Measurements from ENCODE around the gene ZNF346. TPM values are rescaled to one million over a fixed set of nuclear protein-coding genes. Genes with fewer than 3 reads are reported as not detected.

ZNF346 gene
- total and polyA plus RNA-seq, 2 experiments from 2014 or later, result 32.5 TPM

- Histone ChIP-seq H3K36me3 (no peaks in the 10 kb centered on the region), H3K9me3 (ENCODE audit: low read depth) (no peaks in the 10 kb centered on the region), H3K4me1 (ENCODE audit: low read depth) (no peaks in the 10 kb centered on the region), H3K27me3 (peaks cover 5% of the 10 kb centered on the region), H3K4me3 (no peak overlapping the region), H3K27ac (no peak overlapping the region)
- DNase-seq (ENCODE audit: low read depth in 1 of 2, low spot score in 1 of 2), result no peak
- no peak for TF ChIP-seq CTCF (IDR thresholded peaks at IDR 0.05; ENCODE audit: low read depth, low read length)
Measured at GRCh38 chr5:177103523-177104253, 81.2 kb downstream of the ZNF346 start.

- Histone ChIP-seq H3K4me3 (no peak overlapping the region), H3K9me3 (ENCODE audit: low read depth) (no peaks in the 10 kb centered on the region), H3K36me3 (no peaks in the 10 kb centered on the region), H3K27ac (no peak overlapping the region), H3K27me3 (no peaks in the 10 kb centered on the region), H3K4me1 (ENCODE audit: low read depth) (no peaks in the 10 kb centered on the region)
- no peak for TF ChIP-seq CTCF (IDR thresholded peaks at IDR 0.05; ENCODE audit: low read depth, low read length)
- no peak for DNase-seq (ENCODE audit: low read depth in 1 of 2, low spot score in 1 of 2)
Measured at GRCh38 chr5:177105691-177106476, 83.4 kb downstream of the ZNF346 start.

GRCh38 chr5:177107159-177107558 lies 84.7 kb downstream of the ZNF346 start:
- Histone ChIP-seq H3K4me3 (no peak overlapping the region), H3K27ac (no peak overlapping the region), H3K4me1 (ENCODE audit: low read depth) (no peaks in the 10 kb centered on the region), H3K27me3 (no peaks in the 10 kb centered on the region), H3K9me3 (ENCODE audit: low read depth) (no peaks in the 10 kb centered on the region), H3K36me3 (no peaks in the 10 kb centered on the region)
- DNase-seq (ENCODE audit: low read depth in 1 of 2, low spot score in 1 of 2), result no peak
- TF ChIP-seq CTCF (IDR thresholded peaks at IDR 0.05; ENCODE audit: low read depth, low read length), result no peak

- Histone ChIP-seq H3K4me3 (no peak overlapping the region), H3K9me3 (ENCODE audit: low read depth) (no peaks in the 10 kb centered on the region), H3K27me3 (peaks cover 4% of the 10 kb centered on the region), H3K36me3 (no peaks in the 10 kb centered on the region), H3K27ac (no peak overlapping the region), H3K4me1 (ENCODE audit: low read depth) (no peaks in the 10 kb centered on the region)
- TF ChIP-seq CTCF (IDR thresholded peaks at IDR 0.05; ENCODE audit: low read depth, low read length), result no peak
- peak in 1 of 2 donors; percentile 34 for DNase-seq (ENCODE audit: low read depth in 1 of 2, low spot score in 1 of 2)
Measured at GRCh38 chr5:177109810-177110209, 87.3 kb downstream of the ZNF346 start.

GRCh38 chr5:177111720-177112394 lies 89.4 kb downstream of the ZNF346 start:
- Histone ChIP-seq H3K4me1 (ENCODE audit: low read depth) (no peaks in the 10 kb centered on the region), H3K27me3 (peaks cover 4% of the 10 kb centered on the region), H3K36me3 (no peaks in the 10 kb centered on the region), H3K9me3 (ENCODE audit: low read depth) (no peaks in the 10 kb centered on the region), H3K27ac (no peak overlapping the region), H3K4me3 (no peak overlapping the region)
- peak; percentile 98 for TF ChIP-seq CTCF (IDR thresholded peaks at IDR 0.05; ENCODE audit: low read depth, low read length)
- peak; percentile 57 to 70 for DNase-seq (ENCODE audit: low read depth in 1 of 2, low spot score in 1 of 2)
